Measurements from ENCODE around the gene MSGN1. TPM values are rescaled to one million over a fixed set of nuclear protein-coding genes. Genes with fewer than 3 reads are reported as not detected.

The MSGN1 gene
- total RNA-seq, 1 experiment from 2014 or later, result not detected

- intact Hi-C loops (cut with micrococcal nuclease), result no loop called here
- Mint-ChIP-seq H3K9me3 (ENCODE audit: unreplicated experiment) (no peaks in the 10 kb centered on the region), H3K4me3 (ENCODE audit: unreplicated experiment) (no peak overlapping the region), H3K36me3 (ENCODE audit: insufficient read depth, unreplicated experiment) (no peaks in the 10 kb centered on the region), H3K27me3 (ENCODE audit: insufficient read depth, unreplicated experiment) (peaks cover 2% of the 10 kb centered on the region), H3K4me1 (ENCODE audit: insufficient read depth, unreplicated experiment) (no peaks in the 10 kb centered on the region), H3K27ac (ENCODE audit: low read depth, unreplicated experiment) (no peak overlapping the region)
- POLR2A ChIA-PET, result interaction anchor here (1.3 kb wide), 1 partner anchor 11 kb away, joined by 3 read pairs; the partner anchor contains the start of gene KCNS3
- no TSS peak for BruUV-seq (replicated peaks)
- TF ChIP-seq, protein P1, sequence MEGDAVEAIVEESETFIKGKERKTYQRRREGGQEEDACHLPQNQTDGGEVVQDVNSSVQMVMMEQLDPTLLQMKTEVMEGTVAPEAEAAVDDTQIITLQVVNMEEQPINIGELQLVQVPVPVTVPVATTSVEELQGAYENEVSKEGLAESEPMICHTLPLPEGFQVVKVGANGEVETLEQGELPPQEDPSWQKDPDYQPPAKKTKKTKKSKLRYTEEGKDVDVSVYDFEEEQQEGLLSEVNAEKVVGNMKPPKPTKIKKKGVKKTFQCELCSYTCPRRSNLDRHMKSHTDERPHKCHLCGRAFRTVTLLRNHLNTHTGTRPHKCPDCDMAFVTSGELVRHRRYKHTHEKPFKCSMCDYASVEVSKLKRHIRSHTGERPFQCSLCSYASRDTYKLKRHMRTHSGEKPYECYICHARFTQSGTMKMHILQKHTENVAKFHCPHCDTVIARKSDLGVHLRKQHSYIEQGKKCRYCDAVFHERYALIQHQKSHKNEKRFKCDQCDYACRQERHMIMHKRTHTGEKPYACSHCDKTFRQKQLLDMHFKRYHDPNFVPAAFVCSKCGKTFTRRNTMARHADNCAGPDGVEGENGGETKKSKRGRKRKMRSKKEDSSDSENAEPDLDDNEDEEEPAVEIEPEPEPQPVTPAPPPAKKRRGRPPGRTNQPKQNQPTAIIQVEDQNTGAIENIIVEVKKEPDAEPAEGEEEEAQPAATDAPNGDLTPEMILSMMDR (IDR thresholded peaks at IDR 0.05; ENCODE audit: unreplicated experiment), result no peak
- CTCF ChIA-PET, result interaction anchor here (0.7 to 1.6 kb wide), 6 partner anchors 14 to 311 kb away, joined by 3 to 5 read pairs (median 4); no protein-coding TSS in a partner anchor
- DNase-seq (ENCODE audit: unreplicated experiment), result no peak
Observed at GRCh38 chr2:17867133-17867532, 50.9 kb downstream of the MSGN1 start.

Other genes starting within 250 kb of the MSGN1 start
- 21.0 and 24.7 TPM in 2 replicates for gene SMC6, start 62.6 kb upstream of the MSGN1 start, total RNA-seq (2022)
- 13.5 and 19.8 TPM in 2 replicates for gene GEN1, start 62.3 kb upstream of the MSGN1 start, total RNA-seq (2022)
- gene KCNS3, start 62.2 kb downstream of the MSGN1 start, total RNA-seq (2022), result 0.84 and 1.7 TPM in 2 replicates

All from MCF 10A (cell line).